Neural progenitor cell (in vitro differentiated cells): ENCODE measurements around the gene ARID4A. TPM values are rescaled to one million over a fixed set of nuclear protein-coding genes. Genes with fewer than 3 reads are reported as not detected.

ENCODE experiments used
- DNase-seq: peaks from one replicate; pipeline ENCODE4 v3.0.0-alpha.2; 2016; ENCODE audit warnings: low spot score
- H2AFZ ChIP-seq: fragments of 200-600 bp; sonication (generic); replicated peaks from 2 replicates; pipeline ENCODE4 v1.6.1; 2016; ENCODE audit warnings: antibody characterized with exemption
- H3F3A ChIP-seq: fragments of 200-600 bp; sonication (generic); 2 replicates; pipeline ENCODE4 v1.6.1; 2016; ENCODE audit warnings: antibody characterized with exemption, low read depth
- H3K27ac ChIP-seq: fragments of 200-600 bp; sonication (generic); 2 replicates; pipeline ENCODE4 v1.5.1; 2016; ENCODE audit warnings: mild to moderate bottlenecking
- H3K27me3 ChIP-seq: fragments of 200-600 bp; sonication (generic); 2 replicates; pipeline ENCODE4 v1.6.1; 2016; ENCODE audit warnings: mild to moderate bottlenecking, moderate library complexity
- H3K36me3 ChIP-seq: fragments of 200-600 bp; sonication (generic); 2 replicates; pipeline ENCODE4 v1.5.1; 2016
- H3K4me1 ChIP-seq: fragments of 200-600 bp; sonication (generic); 2 replicates; pipeline ENCODE4 v1.6.1; 2016; ENCODE audit warnings: mixed run types
- H3K4me2 ChIP-seq: fragments of 200-600 bp; sonication (generic); 2 replicates; pipeline ENCODE4 v1.6.1; 2016
- H3K4me3 ChIP-seq: fragments of 200-600 bp; sonication (generic); 2 replicates; pipeline ENCODE4 v1.5.1; 2016
- H3K79me2 ChIP-seq: fragments of 200-600 bp; sonication (generic); 2 replicates; pipeline ENCODE4 v1.6.1; 2016; ENCODE audit warnings: low read depth
- H3K9ac ChIP-seq: fragments of 200-600 bp; sonication (generic); 2 replicates; pipeline ENCODE4 v1.6.1; 2016
- H3K9me3 ChIP-seq: fragments of 200-600 bp; sonication (generic); 2 replicates; pipeline ENCODE4 v1.5.1; 2016; ENCODE audit warnings: low read depth
- H4K20me1 ChIP-seq: fragments of 200-600 bp; sonication (generic); 2 replicates; pipeline ENCODE4 v1.6.1; 2016; ENCODE audit warnings: low read depth
- H3K27ac Mint-ChIP-seq: 3 replicates; pipeline ENCODE4 v1.8.0; 2021; ENCODE audit warnings: mixed read lengths
- H3K27me3 Mint-ChIP-seq: 2 replicates; pipeline ENCODE4 v1.8.0; 2022; ENCODE audit warnings: low read depth, mild to moderate bottlenecking, inconsistent platforms, moderate library complexity, mixed read lengths; ENCODE audit not compliant: insufficient read depth
- H3K36me3 Mint-ChIP-seq: 3 replicates; pipeline ENCODE4 v1.8.0; 2021; ENCODE audit warnings: mixed read lengths
- H3K4me1 Mint-ChIP-seq: 3 replicates; pipeline ENCODE4 v1.8.0; 2021; ENCODE audit warnings: mixed read lengths
- H3K4me3 Mint-ChIP-seq: 3 replicates; pipeline ENCODE4 v1.8.0; 2021; ENCODE audit warnings: mild to moderate bottlenecking, moderate library complexity, mixed read lengths
- H3K9me3 Mint-ChIP-seq: 3 replicates; pipeline ENCODE4 v1.8.0; 2020; ENCODE audit warnings: mixed read lengths
- CTCF ChIP-seq: fragments of 200-600 bp; sonication (generic); IDR thresholded peaks from 2 replicates; pipeline ENCODE4 v1.5.1; 2017; ENCODE audit warnings: antibody characterized with exemption, mild to moderate bottlenecking
- EZH2 ChIP-seq: fragments of 200-600 bp; sonication (generic); IDR thresholded peaks from 2 replicates; pipeline ENCODE4 v1.6.1; 2017; ENCODE audit warnings: antibody characterized with exemption, mild to moderate bottlenecking, moderate library complexity
- EZH2phosphoT487 ChIP-seq: fragments of 200-600 bp; sonication (generic); IDR thresholded peaks from 2 replicates; pipeline ENCODE4 v1.6.1; 2017; ENCODE audit warnings: antibody characterized with exemption
- total RNA-seq: library from RNA; depleted of rRNA; stranded (reverse); fragments of >200 nt; gene quantifications from 2 replicates; pipeline ENCODE4 v1.2.3, GENCODE V29; 2015; ENCODE audit warnings: low replicate concordance

The ARID4A gene
- total RNA-seq, 1 donor from 2014 or later, result 24.1 TPM

GRCh38 chr14:58362798-58363412 is 64.5 kb downstream of the ARID4A start:
- H3K4me3 Mint-ChIP-seq, result no peak overlapping the region
- DNase-seq, result peak; percentile 15
- peaks cover 24% of the 10 kb centered on the region for H3K36me3 Mint-ChIP-seq

GRCh38 chr14:58364316-58364715 is 66.0 kb downstream of the ARID4A start:
- no peaks in the 10 kb centered on the region for H3K4me1 Mint-ChIP-seq
- no peak overlapping the region for H3K27ac ChIP-seq
- no peak overlapping the region for H2AFZ ChIP-seq
- H3K4me3 Mint-ChIP-seq, result no peak overlapping the region
- no peaks in the 10 kb centered on the region for H3K79me2 ChIP-seq
- no peak overlapping the region for H3K9ac ChIP-seq
- H3K36me3 ChIP-seq, result peaks cover 38% of the 10 kb centered on the region
- no peaks in the 10 kb centered on the region for H3K27me3 ChIP-seq
- TF ChIP-seq EZH2 (no peak), EZH2phosphoT487 (no peak), CTCF (no peak)
- H3F3A ChIP-seq, result no peaks in the 10 kb centered on the region
- H3K9me3 ChIP-seq, result no peaks in the 10 kb centered on the region
- H3K9me3 Mint-ChIP-seq, result no peaks in the 10 kb centered on the region
- no peaks in the 10 kb centered on the region for H3K27me3 Mint-ChIP-seq
- DNase-seq, result no peak
- no peak overlapping the region for H3K4me3 ChIP-seq
- H3K27ac Mint-ChIP-seq, result no peak overlapping the region
- H3K4me2 ChIP-seq, result no peak overlapping the region
- H3K36me3 Mint-ChIP-seq, result peaks cover 21% of the 10 kb centered on the region
- no peaks in the 10 kb centered on the region for H3K4me1 ChIP-seq
- no peaks in the 10 kb centered on the region for H4K20me1 ChIP-seq

More at GRCh38 chr14:58362798-58363412, 64.5 kb downstream of the ARID4A start:
- no peaks in the 10 kb centered on the region for H3K4me1 Mint-ChIP-seq
- H3K27ac Mint-ChIP-seq, result no peak overlapping the region
- no peaks in the 10 kb centered on the region for H3K9me3 ChIP-seq
- H4K20me1 ChIP-seq, result no peaks in the 10 kb centered on the region
- H3K27ac ChIP-seq, result no peak overlapping the region
- no peaks in the 10 kb centered on the region for H3F3A ChIP-seq
- H2AFZ ChIP-seq, result no peak overlapping the region
- H3K4me3 ChIP-seq, result no peak overlapping the region
- H3K27me3 Mint-ChIP-seq, result no peaks in the 10 kb centered on the region
- peaks cover 38% of the 10 kb centered on the region for H3K36me3 ChIP-seq
- H3K9ac ChIP-seq, result no peak overlapping the region
- no peaks in the 10 kb centered on the region for H3K4me1 ChIP-seq
- no peaks in the 10 kb centered on the region for H3K9me3 Mint-ChIP-seq
- no peak overlapping the region for H3K4me2 ChIP-seq
- no peaks in the 10 kb centered on the region for H3K27me3 ChIP-seq
- no peaks in the 10 kb centered on the region for H3K79me2 ChIP-seq
- TF ChIP-seq CTCF, result peak; percentile 49
- TF ChIP-seq EZH2, result no peak
- no peak for TF ChIP-seq EZH2phosphoT487

GRCh38 chr14:58367296-58367695 is 68.9 kb downstream of the ARID4A start:
- no peaks in the 10 kb centered on the region for H3K9me3 Mint-ChIP-seq
- no peak overlapping the region for H3K4me3 ChIP-seq
- H3K27ac Mint-ChIP-seq, result no peak overlapping the region
- H2AFZ ChIP-seq, result no peak overlapping the region
- no peak for DNase-seq
- H3K4me2 ChIP-seq, result no peak overlapping the region
- peaks cover 18% of the 10 kb centered on the region for H3K36me3 Mint-ChIP-seq
- H3K4me1 ChIP-seq, result no peaks in the 10 kb centered on the region
- no peaks in the 10 kb centered on the region for H3K27me3 ChIP-seq
- H3K36me3 ChIP-seq, result peaks cover 26% of the 10 kb centered on the region
- no peaks in the 10 kb centered on the region for H3K9me3 ChIP-seq
- H3K27me3 Mint-ChIP-seq, result no peaks in the 10 kb centered on the region
- H4K20me1 ChIP-seq, result no peaks in the 10 kb centered on the region
- H3F3A ChIP-seq, result no peaks in the 10 kb centered on the region
- no peaks in the 10 kb centered on the region for H3K4me1 Mint-ChIP-seq
- no peak overlapping the region for H3K9ac ChIP-seq
- no peak for TF ChIP-seq EZH2
- TF ChIP-seq EZH2phosphoT487, result no peak
- no peak for TF ChIP-seq CTCF
- H3K27ac ChIP-seq, result no peak overlapping the region
- H3K4me3 Mint-ChIP-seq, result no peak overlapping the region
- H3K79me2 ChIP-seq, result no peaks in the 10 kb centered on the region
